A549 treated with AZD9567 at 1 μM for 4 hours (cell line): ENCODE results near the gene EBPL. TPM values are rescaled to one million over a fixed set of nuclear protein-coding genes. Genes with fewer than 3 reads are reported as not detected.

Experiments
- total RNA-seq: library from RNA; stranded (reverse); fragments of 200-300 nt; extraction: Qiagen RNA extraction; gene quantifications from 5 replicates; pipeline ENCODE4 v1.2.3, GENCODE V29; 2022; ENCODE audit not compliant: insufficient read depth

The EBPL gene
- 56.8 to 74.5 TPM (median 70.1 TPM) in 5 replicates for total RNA-seq

DNA sequence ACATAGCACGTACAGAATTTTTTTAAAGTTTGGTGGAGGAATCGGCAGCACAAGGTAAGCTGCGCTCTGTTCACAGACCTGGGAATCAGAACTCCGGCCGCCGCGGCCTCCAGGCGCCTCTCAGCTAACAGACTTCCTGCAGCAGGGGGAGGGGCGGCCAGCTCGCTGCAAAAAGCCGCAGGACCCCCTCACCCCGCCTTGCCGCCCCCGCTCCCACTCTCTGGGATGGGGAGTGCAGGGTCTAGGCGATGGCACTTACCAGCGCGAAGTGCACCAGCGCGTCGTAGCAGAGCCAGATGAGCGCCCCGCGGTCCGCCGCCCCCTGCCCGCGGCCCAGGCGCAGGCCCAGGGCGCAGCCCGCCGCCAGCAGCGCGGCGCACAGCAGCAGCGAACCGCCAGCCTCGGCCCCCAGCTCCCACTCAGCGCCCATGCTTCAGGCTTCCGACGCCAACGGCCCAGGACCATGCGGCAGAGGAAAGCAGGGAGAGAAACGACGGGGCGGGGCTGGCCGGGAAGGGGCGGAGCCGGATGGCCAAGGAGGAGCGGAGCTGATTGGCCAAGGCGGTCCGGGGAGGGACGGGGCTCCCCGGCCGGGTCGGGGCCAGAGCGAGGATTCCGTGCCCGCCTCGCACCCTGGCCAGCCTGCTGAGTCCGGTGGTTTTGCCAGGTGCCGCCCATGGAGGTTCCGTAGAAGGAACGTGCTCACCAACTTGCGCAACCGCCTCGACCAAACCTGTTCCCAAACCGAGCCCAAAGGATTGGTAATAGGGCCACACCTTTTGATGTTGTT is at the start of gene EBPL:
TSS of gene EBPL (minus strand) at position 492 of the 790 bp plus-strand sequence. CDS start at position 430, 62 bp downstream.

DNA sequence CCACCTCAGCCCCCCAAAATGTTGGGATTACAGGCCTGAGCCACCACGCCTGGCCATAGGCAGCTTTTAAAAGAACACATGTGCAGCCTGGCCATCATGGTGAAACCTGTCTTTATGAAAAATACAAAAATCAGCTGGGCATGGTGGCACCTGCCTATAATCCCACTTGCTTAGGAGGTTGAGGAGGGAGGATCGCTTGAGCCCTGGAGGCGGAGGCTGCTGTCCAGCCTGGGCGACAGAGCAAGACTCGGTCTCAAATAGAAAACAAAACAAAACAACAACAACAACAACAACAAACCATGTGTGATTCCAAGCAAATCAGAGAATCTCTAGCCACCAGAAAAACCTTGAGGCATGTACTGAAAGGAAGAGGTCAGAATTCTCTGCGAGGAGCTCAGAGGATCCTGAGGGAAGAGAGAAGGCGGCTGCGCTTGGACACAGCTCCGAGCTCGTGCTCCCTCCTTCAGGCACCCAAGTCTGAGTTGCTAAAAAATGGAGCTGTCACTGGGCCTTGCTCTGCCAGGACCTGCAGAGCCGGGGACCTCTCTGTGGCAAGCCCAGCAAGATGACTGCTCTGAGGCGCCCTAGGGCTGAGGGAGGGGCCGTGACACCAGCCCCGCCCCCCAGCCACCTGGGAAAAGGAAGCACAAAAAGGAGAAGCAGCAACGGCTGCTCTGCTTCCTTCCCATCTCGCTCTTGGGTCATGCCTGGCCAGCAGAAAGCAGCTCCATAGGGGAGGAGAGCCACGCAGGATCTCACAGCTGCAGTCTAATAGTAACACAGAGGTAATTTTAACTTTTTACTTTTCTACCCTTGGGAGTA is 63.2 kb downstream of the EBPL start, which contains the start of gene ARL11:
TSS of gene ARL11 (plus strand) at position 677 of the 822 bp plus-strand sequence. CDS start 1,941 bp downstream, outside the sequence.

Other genes with a start within 250 kb of the EBPL start
- gene CAB39L, start 247.4 kb downstream of the EBPL start, total RNA-seq, result 1.3 to 1.8 TPM (median 1.8 TPM) in 5 replicates
- 1.1 to 2.3 TPM (median 2.0 TPM) in 5 replicates for gene SETDB2, start 247.2 kb downstream of the EBPL start, total RNA-seq
- 4.5 to 7.3 TPM (median 5.6 TPM) in 5 replicates for gene PHF11, start 195.5 kb downstream of the EBPL start, total RNA-seq
- gene RCBTB1, start 105.9 kb downstream of the EBPL start, total RNA-seq, result 8.2 to 10.4 TPM (median 9.7 TPM) in 5 replicates
- not detected in 5 replicates for gene ARL11, start 63.0 kb downstream of the EBPL start, total RNA-seq
- 24.2 to 33.7 TPM (median 28.9 TPM) in 5 replicates for gene KPNA3, start 101.2 kb upstream of the EBPL start, total RNA-seq
- 9.2 to 12.9 TPM (median 10.3 TPM) in 5 replicates for gene SPRYD7, start 244.9 kb upstream of the EBPL start, total RNA-seq